VCaP (cell line): ENCODE measurements around the gene AMN1.
"Not testable (repeated sequence)": the region's sequence is repeated elsewhere in the genome, so short reads cannot be mapped to it uniquely, and the experiment has no call there.

Experiments
- H3K27ac ChIP-seq: fragments of 450-650 bp; 2 replicates; pipeline ENCODE4 v1.5.1; 2017
- TF ChIP-seq, protein P1 (sequence below): fragments of 450-650 bp; conservative IDR thresholded peaks from 2 replicates; pipeline ENCODE4 v1.5.1; 2017; ENCODE audit warnings: mild to moderate bottlenecking, moderate library complexity

The AMN1 gene

DNA sequence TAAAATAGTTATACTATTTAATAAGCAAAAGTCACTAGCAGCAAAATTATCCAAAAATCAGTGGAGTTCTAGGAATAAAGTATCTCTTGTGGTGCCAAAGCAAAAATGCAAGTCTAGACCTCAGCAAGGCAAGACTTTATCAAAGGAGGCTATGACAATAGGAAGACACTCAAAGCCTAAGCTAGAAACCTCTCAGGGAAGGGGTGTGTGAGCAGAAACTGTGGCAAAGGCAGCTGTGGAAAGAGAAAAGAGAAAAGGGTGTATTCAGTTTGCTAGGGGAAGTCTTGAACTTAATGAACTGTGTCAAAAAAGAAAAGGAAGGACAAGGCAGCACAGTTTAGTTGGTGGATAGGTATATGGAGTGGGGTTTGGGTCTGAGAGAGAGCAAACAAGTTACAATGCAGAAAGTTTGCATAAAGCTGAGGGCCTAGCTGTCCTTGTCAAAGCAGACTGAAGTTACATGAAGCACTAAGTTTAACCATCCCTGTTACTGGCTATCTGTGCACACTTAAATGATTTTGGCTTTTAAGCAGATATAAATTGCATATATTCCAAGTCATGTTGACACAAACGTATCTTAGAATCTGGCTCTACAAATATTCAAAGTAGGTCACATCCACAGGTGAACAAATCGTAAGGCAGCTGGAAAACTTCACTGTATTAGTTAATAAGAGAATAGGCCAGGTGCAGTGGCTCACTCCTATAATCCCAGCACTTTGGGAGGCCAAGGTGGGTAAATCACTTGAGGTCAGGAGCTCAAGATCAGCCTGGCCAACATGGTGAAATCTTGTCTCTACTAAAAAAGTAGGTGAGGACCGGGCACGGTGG is 31.0 kb upstream of the AMN1 start:
- TF ChIP-seq, protein P1, sequence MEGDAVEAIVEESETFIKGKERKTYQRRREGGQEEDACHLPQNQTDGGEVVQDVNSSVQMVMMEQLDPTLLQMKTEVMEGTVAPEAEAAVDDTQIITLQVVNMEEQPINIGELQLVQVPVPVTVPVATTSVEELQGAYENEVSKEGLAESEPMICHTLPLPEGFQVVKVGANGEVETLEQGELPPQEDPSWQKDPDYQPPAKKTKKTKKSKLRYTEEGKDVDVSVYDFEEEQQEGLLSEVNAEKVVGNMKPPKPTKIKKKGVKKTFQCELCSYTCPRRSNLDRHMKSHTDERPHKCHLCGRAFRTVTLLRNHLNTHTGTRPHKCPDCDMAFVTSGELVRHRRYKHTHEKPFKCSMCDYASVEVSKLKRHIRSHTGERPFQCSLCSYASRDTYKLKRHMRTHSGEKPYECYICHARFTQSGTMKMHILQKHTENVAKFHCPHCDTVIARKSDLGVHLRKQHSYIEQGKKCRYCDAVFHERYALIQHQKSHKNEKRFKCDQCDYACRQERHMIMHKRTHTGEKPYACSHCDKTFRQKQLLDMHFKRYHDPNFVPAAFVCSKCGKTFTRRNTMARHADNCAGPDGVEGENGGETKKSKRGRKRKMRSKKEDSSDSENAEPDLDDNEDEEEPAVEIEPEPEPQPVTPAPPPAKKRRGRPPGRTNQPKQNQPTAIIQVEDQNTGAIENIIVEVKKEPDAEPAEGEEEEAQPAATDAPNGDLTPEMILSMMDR = no peak
- H3K27ac ChIP-seq = peak overlapping the region; percentile 55

DNA sequence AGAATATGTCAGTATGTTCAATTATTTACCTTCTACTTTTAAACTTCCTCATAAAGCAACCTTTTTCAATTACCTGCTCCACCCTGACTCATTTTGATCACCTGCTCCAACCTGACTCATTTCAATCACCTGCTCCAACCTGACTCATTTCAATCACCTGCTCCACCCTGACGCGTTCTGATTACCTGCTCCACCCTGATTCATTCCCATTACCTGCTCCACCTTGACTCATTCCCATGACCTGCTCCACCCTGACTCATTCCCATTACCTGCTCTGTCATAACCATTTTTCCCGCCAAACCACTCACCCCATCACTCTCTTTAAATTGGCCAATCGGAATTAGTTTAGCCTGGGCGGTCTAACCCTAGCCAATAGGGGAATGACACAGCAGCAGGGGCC is 29.5 kb upstream of the AMN1 start:
- H3K27ac ChIP-seq = not testable (repeated sequence)

GRCh38 chr12:31756977-31757420 is 28.2 kb upstream of the AMN1 start:
- no peak overlapping the region for H3K27ac ChIP-seq
- TF ChIP-seq, protein P1 = no peak

- TF ChIP-seq, protein P1 = no peak
These were observed 23.6 kb upstream of the AMN1 start for GRCh38 chr12:31752450-31752849.

DNA sequence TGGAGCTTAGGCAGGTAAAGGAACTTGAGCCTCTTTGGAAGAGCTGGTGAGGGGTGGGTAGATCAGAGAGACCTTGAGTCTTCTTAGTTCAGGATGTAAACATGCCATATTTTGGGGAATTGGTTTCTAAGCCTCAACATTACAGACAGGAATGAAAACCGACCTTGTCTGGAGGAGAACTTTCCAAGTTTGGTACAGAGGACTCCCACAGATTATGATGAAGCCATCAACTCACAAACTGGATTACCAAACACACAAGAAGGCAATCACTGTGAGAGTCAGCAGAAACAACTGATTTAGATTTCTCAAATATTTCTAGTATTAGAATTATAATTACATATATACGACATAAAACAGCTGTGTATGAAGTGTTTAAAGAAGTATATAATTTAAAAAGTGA is 22.3 kb upstream of the AMN1 start:
- no peak overlapping the region for H3K27ac ChIP-seq
- TF ChIP-seq, protein P1 = no peak

More at GRCh38 chr12:31752450-31752849, 23.6 kb upstream of the AMN1 start:
- H3K27ac ChIP-seq = no peak overlapping the region

DNA sequence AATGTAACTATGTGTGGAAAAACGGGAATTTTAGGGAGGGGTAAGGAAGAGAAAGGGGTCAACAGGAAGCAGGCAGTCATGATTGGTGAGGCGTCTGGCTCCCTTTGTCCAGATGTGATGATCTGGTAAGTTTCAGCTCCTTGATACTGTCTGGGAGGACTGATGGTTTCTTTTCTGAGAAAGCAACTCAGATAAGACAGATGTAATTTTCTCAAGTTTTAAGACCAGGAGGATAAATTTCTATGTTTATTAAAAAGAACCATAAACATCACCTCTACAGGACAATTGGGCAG is 21.9 kb upstream of the AMN1 start:
- TF ChIP-seq, protein P1 = no peak
- no peak overlapping the region for H3K27ac ChIP-seq

DNA sequence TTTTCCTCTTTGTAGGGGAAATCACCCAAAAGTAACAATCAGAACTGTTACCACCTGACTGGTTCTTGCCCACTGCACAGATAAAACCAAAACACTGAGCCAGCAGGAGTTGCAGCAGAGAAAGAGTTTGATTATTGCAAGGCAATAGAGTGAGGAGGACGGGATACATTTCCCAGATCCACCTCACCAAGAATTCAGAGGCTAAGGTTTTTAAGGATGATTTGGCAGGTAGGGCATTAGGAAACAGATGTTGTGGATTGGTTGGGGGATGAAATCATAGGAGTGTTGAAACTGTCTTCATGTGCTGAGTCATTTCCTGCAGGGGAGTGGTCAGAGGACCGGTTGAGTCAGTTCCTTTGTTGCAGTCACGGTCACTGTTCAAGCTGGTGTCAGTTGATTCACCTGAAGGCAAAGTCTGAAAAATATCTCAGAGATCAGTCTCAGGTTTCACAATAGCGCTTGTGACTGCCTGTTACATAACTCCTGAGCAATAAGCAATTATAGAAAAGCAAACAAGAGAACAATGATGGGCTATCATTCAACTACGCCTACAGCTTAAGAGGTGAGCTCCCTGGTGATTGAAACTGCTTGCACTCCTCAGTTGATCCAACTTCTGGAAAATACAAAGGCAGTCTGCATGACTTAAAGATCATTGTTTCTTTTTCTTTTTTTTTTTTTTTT is 20.3 kb upstream of the AMN1 start:
- H3K27ac ChIP-seq = peak overlapping the region; percentile 69
- TF ChIP-seq, protein P1 = no peak

- no peak overlapping the region for H3K27ac ChIP-seq
- TF ChIP-seq, protein P1 = no peak
These were observed 16.4 kb upstream of the AMN1 start for GRCh38 chr12:31745242-31745641.

GRCh38 chr12:31744363-31744762 is 15.5 kb upstream of the AMN1 start:
- H3K27ac ChIP-seq = not testable (repeated sequence)
